ENCODE results near the gene C5orf58.

Gene C5orf58

GRCh38 chr5:170286386-170286925 lies 53.7 kb downstream of the C5orf58 start:
- no peak for DNase-seq

DNA sequence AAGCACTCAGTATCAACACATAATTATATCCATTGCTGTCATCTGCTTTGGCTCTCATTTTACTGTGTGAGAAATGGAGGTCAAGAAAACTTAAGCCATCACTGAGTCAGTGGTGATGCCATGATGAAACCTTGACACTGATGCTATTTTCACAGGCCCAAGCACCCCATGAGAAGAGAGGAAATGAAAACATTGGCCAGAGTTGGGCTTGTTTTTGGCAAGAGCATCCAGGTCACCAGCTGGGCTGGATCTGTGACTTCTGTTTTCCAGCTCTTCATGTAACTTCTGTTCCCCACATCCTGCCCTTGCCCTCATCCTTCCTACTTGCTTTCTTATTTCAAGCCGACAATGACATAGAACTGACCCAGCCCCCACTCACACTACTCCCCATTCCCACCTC lies 54.7 kb downstream of the C5orf58 start:
- no peak for DNase-seq

DNA sequence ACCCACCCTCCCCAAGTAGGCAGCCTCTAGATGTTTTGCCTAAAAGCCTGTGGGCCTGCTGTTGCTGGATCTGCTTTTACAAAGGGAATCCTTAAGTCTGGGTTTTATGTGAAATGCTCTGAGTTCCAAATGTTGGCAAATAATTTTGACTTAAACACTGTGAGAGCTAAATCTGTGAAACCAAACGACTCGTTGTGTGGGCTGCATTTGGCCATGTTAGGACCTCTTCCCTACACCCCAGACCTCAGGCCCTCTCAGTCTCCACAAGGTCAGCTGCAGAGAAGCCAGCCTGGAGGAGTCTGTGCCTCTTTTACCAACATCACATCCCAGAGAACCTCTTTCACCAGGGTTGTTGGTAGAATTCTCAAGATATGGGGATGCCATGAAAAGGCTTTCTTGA lies 55.4 kb downstream of the C5orf58 start:
- no peak for DNase-seq

DNA sequence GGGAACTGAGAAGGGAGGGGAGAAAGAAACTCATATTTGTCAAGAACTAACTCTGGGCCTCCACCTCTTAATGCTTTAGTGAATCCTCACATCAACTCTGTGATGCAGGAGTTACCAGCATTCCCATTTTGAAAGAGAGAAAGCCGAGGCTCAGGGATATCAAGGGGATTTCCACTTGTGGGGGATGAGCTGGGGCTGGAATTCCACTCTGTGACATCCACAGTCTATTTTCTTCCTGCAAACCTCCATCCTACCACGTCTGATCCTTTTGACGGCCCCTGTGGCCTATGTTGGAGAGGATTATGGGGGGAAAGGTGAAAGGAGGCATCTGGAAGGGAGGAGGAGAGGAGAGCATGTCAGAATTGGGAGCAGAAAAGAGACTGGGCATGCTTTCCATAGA lies 55.8 kb downstream of the C5orf58 start:
- DNase-seq = no peak

GRCh38 chr5:170289121-170289520 lies 56.3 kb downstream of the C5orf58 start:
- DNase-seq = no peak

- DNase-seq = no peak
Observed at GRCh38 chr5:170289764-170290163, 57.0 kb downstream of the C5orf58 start.

DNA sequence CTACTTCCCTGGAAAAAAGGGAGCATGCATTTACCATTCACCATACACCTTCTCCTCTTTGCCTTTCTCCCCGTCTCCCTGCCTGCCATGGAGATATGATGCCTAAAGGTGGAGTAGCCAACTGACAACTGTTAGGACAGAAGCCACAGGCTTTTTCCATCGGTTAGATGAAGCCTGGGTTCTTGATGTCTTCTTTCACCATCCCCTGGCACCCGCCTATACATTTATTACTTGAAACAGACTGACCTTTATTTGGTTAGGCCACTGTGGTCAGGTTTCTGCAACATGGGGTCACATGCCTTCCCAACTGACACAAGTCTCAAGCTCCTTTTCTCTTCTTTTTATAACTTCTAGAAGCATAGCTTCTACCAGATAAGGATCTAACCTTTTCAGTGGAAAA lies 57.7 kb downstream of the C5orf58 start:
- no peak for DNase-seq

DNA sequence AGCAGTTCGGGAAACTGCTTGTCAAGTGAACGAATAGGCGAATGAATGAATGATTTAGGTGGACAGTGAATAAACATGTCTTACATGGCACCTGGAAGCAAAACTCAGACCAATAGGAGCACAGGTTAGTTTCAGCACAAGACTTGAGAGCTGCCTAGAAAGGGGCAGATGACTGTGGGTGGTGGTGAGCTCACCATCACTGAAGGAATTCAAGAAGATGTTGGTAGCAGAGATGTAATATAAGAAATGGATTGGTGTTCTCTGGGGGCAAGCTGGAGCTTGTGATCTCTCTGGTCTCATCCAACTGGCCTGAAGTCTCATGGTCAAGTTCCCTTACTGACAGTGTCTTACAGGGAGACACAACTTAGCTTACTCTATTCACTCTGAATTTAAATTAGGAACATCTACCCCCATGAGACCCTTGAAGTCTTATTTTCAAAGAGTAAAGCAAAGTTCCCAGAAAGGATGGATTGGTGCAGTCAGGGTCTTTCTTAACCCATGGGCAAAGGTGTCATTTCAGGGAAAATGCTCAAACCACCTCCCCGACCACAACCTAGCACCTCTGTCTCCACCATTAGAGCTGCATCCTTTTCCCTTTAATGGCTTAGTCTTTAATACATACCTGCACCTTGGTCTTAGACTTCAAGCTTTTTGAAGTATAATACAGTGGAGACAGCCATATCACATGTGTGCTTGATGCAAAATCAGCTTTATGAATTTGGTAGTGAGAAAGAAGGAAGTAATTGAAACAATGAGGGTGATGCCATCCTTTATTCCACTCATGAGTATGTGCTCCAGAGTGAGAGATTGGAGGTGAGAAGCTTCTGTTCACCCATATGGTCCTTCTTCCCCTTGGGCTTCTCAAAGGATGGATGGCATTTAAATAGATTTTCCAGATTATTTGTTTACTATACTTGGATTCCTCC lies 59.7 kb downstream of the C5orf58 start:
- no peak for DNase-seq

DNA sequence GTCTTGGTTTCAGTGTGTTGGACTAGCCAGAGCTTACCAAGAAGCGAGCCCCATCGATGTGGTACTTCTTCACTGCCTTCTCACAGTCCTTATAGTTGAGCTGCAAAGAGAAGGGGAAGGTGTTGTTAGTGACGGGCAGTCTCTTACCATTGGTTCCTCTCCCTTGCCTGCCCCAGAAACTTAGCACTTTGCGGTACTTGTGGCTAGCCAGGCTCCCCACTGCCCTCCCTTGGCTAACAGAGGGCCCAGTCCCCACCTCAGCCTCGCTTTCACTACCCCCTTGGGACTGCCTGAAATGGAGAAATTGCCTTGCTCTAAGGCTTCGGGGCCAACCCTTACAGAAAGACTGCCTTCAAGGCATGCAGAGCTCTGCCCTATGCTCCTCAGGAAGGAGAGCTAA lies 60.5 kb downstream of the C5orf58 start:
- peak; percentile 82 for DNase-seq

GRCh38 chr5:170294057-170294456 lies 61.3 kb downstream of the C5orf58 start:
- no peak for DNase-seq

- DNase-seq = no peak
Observed at GRCh38 chr5:170294556-170294955, 61.8 kb downstream of the C5orf58 start.
